ENCODE results near the gene MCF2L2. TPM values are rescaled to one million over a fixed set of nuclear protein-coding genes. Genes with fewer than 3 reads are reported as not detected.

The MCF2L2 gene
- total RNA-seq, 1 donor, result under 0.01 TPM

DNA sequence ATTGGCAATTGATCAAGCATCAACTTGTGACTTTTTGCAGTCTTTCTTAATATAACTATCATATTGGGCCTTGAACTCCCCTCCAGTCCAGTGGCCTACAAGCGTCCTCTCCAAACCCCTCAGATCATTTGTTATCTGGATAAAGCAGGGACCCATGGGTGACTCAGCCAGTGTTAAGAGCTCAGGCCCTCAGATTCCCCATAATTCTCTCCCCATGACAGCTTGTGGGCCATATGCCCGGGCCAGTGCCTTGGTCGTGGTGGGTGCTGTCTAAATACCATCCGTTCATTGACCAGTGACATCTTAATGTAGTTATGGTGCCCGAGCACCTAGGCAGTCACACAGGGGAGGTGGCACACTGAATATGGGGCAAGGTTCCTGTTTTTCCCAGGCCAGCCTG lies 18.1 kb downstream of the MCF2L2 start:
- Histone ChIP-seq H3K27me3 (ENCODE audit: insufficient read depth, low read length) (peaks cover 5% of the 10 kb centered on the region), H3K4me1 (ENCODE audit: insufficient read depth, low read length) (no peaks in the 10 kb centered on the region), H3K4me3 (ENCODE audit: insufficient read depth, low read length) (no peak overlapping the region), H3K36me3 (ENCODE audit: insufficient read depth, low read length) (no peaks in the 10 kb centered on the region), H3K4me2 (ENCODE audit: insufficient read depth, low read length) (no peak overlapping the region), H3K27ac (ENCODE audit: low read depth, low read length) (no peak overlapping the region), H4K20me1 (ENCODE audit: insufficient read depth, low read length) (no peaks in the 10 kb centered on the region), H3K79me2 (ENCODE audit: insufficient read depth, low read length) (no peaks in the 10 kb centered on the region), H3K9me3 (ENCODE audit: low read depth, low read length) (no peaks in the 10 kb centered on the region), H2AFZ (ENCODE audit: low read length) (no peak overlapping the region)
- DNase-seq (ENCODE audit: insufficient read length, low spot score, missing footprints), result no peak
- TF ChIP-seq, protein P1, sequence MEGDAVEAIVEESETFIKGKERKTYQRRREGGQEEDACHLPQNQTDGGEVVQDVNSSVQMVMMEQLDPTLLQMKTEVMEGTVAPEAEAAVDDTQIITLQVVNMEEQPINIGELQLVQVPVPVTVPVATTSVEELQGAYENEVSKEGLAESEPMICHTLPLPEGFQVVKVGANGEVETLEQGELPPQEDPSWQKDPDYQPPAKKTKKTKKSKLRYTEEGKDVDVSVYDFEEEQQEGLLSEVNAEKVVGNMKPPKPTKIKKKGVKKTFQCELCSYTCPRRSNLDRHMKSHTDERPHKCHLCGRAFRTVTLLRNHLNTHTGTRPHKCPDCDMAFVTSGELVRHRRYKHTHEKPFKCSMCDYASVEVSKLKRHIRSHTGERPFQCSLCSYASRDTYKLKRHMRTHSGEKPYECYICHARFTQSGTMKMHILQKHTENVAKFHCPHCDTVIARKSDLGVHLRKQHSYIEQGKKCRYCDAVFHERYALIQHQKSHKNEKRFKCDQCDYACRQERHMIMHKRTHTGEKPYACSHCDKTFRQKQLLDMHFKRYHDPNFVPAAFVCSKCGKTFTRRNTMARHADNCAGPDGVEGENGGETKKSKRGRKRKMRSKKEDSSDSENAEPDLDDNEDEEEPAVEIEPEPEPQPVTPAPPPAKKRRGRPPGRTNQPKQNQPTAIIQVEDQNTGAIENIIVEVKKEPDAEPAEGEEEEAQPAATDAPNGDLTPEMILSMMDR (IDR thresholded peaks at IDR 0.05; ENCODE audit: extremely low read depth, low read depth, low read length), result no peak

DNA sequence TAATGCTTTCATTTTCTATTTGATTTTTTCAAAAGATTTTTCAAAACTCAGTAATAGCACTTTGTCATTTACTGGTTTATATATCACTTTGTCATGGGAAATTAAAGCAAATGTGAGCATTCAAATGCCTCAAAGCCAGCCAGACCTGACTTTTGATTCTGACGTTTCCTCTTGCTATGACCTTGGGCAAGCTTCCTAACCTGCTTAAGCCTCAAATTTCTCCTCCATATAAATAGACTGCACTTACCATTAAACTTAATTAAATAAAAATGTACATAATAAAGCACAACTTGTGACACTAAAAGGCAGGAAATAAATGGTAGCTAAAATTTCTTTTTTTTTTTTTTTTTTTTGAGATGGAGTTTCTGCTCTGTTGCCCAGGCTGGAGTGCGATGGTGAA lies 19.2 kb downstream of the MCF2L2 start:
- Histone ChIP-seq H2AFZ (ENCODE audit: low read length) (no peak overlapping the region), H3K27me3 (ENCODE audit: insufficient read depth, low read length) (peaks cover 5% of the 10 kb centered on the region), H3K36me3 (ENCODE audit: insufficient read depth, low read length) (no peaks in the 10 kb centered on the region), H3K4me2 (ENCODE audit: insufficient read depth, low read length) (no peak overlapping the region), H3K4me3 (ENCODE audit: insufficient read depth, low read length) (no peak overlapping the region), H3K27ac (ENCODE audit: low read depth, low read length) (no peak overlapping the region), H4K20me1 (ENCODE audit: insufficient read depth, low read length) (no peaks in the 10 kb centered on the region), H3K9me3 (ENCODE audit: low read depth, low read length) (no peaks in the 10 kb centered on the region), H3K4me1 (ENCODE audit: insufficient read depth, low read length) (no peaks in the 10 kb centered on the region), H3K79me2 (ENCODE audit: insufficient read depth, low read length) (no peaks in the 10 kb centered on the region)
- TF ChIP-seq, protein P1 (IDR thresholded peaks at IDR 0.05; ENCODE audit: extremely low read depth, low read depth, low read length), result no peak
- no peak for DNase-seq (ENCODE audit: insufficient read length, low spot score, missing footprints)

DNA sequence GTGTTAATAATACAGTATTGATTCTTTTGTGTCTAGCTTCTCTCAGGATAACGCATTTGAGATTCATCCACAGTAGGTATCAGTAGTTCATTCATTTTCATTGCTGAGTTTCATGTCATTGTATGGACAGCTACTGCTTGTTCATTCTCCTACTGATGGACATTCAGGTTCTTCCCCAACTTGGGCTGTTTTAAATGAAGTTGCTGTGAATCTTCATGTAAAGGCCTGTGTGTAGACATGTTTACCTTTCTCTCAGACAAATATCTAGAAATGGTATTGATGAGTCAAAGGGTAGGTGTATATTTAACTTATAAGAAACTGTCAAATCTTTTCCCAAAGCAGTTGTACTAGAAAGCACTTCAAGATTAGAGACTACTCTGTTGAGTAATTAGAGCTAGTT lies 26.7 kb downstream of the MCF2L2 start:
- Histone ChIP-seq H3K79me2 (ENCODE audit: insufficient read depth, low read length) (no peaks in the 10 kb centered on the region), H3K36me3 (ENCODE audit: insufficient read depth, low read length) (no peaks in the 10 kb centered on the region)

DNA sequence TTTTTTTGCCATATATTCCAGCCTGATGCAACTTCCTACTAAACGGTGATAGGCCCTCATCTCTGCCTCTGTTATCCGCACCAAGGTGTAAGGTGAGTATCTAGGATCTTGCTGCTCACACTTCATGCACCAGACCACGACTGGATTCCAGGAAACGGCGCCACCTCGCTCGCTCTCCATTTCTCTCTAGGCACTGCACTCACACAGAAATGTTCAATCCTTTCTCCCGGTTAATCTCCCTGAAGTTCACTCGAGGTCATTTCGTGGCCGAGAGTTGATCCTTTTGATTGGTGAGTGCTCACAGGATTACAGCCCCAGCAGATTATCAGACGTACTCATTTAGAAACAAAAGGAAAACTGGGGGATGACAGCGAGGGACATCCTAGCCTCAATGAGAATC lies 28.1 kb downstream of the MCF2L2 start:
- DNase-seq (ENCODE audit: insufficient read length, low spot score, missing footprints), result no peak
- Histone ChIP-seq H3K27ac (ENCODE audit: low read depth, low read length) (no peak overlapping the region), H3K4me3 (ENCODE audit: insufficient read depth, low read length) (no peak overlapping the region), H3K79me2 (ENCODE audit: insufficient read depth, low read length) (no peaks in the 10 kb centered on the region), H3K9me3 (ENCODE audit: low read depth, low read length) (no peaks in the 10 kb centered on the region), H3K27me3 (ENCODE audit: insufficient read depth, low read length) (peaks cover 3% of the 10 kb centered on the region), H2AFZ (ENCODE audit: low read length) (no peak overlapping the region), H3K4me2 (ENCODE audit: insufficient read depth, low read length) (no peak overlapping the region), H3K4me1 (ENCODE audit: insufficient read depth, low read length) (no peaks in the 10 kb centered on the region), H4K20me1 (ENCODE audit: insufficient read depth, low read length) (no peaks in the 10 kb centered on the region), H3K36me3 (ENCODE audit: insufficient read depth, low read length) (no peaks in the 10 kb centered on the region)
- TF ChIP-seq, protein P1 (IDR thresholded peaks at IDR 0.05; ENCODE audit: extremely low read depth, low read depth, low read length), result no peak

More for the DNA sequence above, 26.7 kb downstream of the MCF2L2 start:
- TF ChIP-seq, protein P1 (IDR thresholded peaks at IDR 0.05; ENCODE audit: extremely low read depth, low read depth, low read length), result no peak
- Histone ChIP-seq H3K9me3 (ENCODE audit: low read depth, low read length) (no peaks in the 10 kb centered on the region), H4K20me1 (ENCODE audit: insufficient read depth, low read length) (no peaks in the 10 kb centered on the region), H3K27me3 (ENCODE audit: insufficient read depth, low read length) (peaks cover 3% of the 10 kb centered on the region), H3K4me3 (ENCODE audit: insufficient read depth, low read length) (no peak overlapping the region), H3K4me1 (ENCODE audit: insufficient read depth, low read length) (no peaks in the 10 kb centered on the region), H2AFZ (ENCODE audit: low read length) (no peak overlapping the region), H3K4me2 (ENCODE audit: insufficient read depth, low read length) (no peak overlapping the region), H3K27ac (ENCODE audit: low read depth, low read length) (no peak overlapping the region)
- DNase-seq (ENCODE audit: insufficient read length, low spot score, missing footprints), result no peak

Data from osteoblast (primary cell).